ENCODE measurements around the gene TSHZ2.
"Not testable (repeated sequence)": the region's sequence is repeated elsewhere in the genome, so short reads cannot be mapped to it uniquely, and the experiment has no call there.

The TSHZ2 gene

GRCh38 chr20:53454675-53455276 lies 482.6 kb downstream of the TSHZ2 start:
- DNase-seq (ENCODE audit: low spot score), result no peak

GRCh38 chr20:53463101-53463972 lies 491.2 kb downstream of the TSHZ2 start:
- no peak for DNase-seq (ENCODE audit: low spot score)

- DNase-seq (ENCODE audit: low spot score), result no peak
These were observed 494.1 kb downstream of the TSHZ2 start for GRCh38 chr20:53466279-53466678.

- no peak for DNase-seq (ENCODE audit: low spot score)
These were observed 496.4 kb downstream of the TSHZ2 start for GRCh38 chr20:53468587-53468986.

GRCh38 chr20:53472859-53473258 lies 500.7 kb downstream of the TSHZ2 start:
- not testable (repeated sequence) for DNase-seq (ENCODE audit: low spot score)

- no peak for DNase-seq (ENCODE audit: low spot score)
These were observed 508.8 kb downstream of the TSHZ2 start for GRCh38 chr20:53480913-53481312.

- DNase-seq (ENCODE audit: low spot score), result no peak
These were observed 515.5 kb downstream of the TSHZ2 start for GRCh38 chr20:53487461-53488200.

GRCh38 chr20:53488775-53489272 lies 516.7 kb downstream of the TSHZ2 start:
- no peak for DNase-seq (ENCODE audit: low spot score)

- DNase-seq (ENCODE audit: low spot score), result no peak
These were observed 517.4 kb downstream of the TSHZ2 start for GRCh38 chr20:53489528-53489927.

- DNase-seq (ENCODE audit: low spot score), result no peak
These were observed 518.5 kb downstream of the TSHZ2 start for GRCh38 chr20:53490620-53491019.

- DNase-seq (ENCODE audit: low spot score), result no peak
These were observed 519.3 kb downstream of the TSHZ2 start for GRCh38 chr20:53491462-53491861.

GRCh38 chr20:53492212-53492611 lies 520.1 kb downstream of the TSHZ2 start:
- DNase-seq (ENCODE audit: low spot score), result no peak

- DNase-seq (ENCODE audit: low spot score), result no peak
These were observed 521.2 kb downstream of the TSHZ2 start for GRCh38 chr20:53493311-53493857.

GRCh38 chr20:53494753-53495152 lies 522.6 kb downstream of the TSHZ2 start:
- DNase-seq (ENCODE audit: low spot score), result no peak

- no peak for DNase-seq (ENCODE audit: low spot score)
These were observed 523.4 kb downstream of the TSHZ2 start for GRCh38 chr20:53495398-53496092.

GRCh38 chr20:53497246-53497645 lies 525.1 kb downstream of the TSHZ2 start:
- no peak for DNase-seq (ENCODE audit: low spot score)

GRCh38 chr20:53498341-53498740 lies 526.2 kb downstream of the TSHZ2 start:
- DNase-seq (ENCODE audit: low spot score), result no peak

GRCh38 chr20:53500651-53501050 lies 528.5 kb downstream of the TSHZ2 start:
- no peak for DNase-seq (ENCODE audit: low spot score)

- no peak for DNase-seq (ENCODE audit: low spot score)
These were observed 530.7 kb downstream of the TSHZ2 start for GRCh38 chr20:53502820-53503219.

GRCh38 chr20:53503517-53503919 lies 531.4 kb downstream of the TSHZ2 start:
- no peak for DNase-seq (ENCODE audit: low spot score)

GRCh38 chr20:53504106-53504505 lies 531.9 kb downstream of the TSHZ2 start:
- DNase-seq (ENCODE audit: low spot score), result not testable (repeated sequence)

GRCh38 chr20:53510262-53510661 lies 538.1 kb downstream of the TSHZ2 start:
- no peak for DNase-seq (ENCODE audit: low spot score)

Measured in AG08396 (cell line).